A673 (cell line): Measurements from ENCODE around the gene IGF1R. TPM values are rescaled to one million over a fixed set of nuclear protein-coding genes. Genes with fewer than 3 reads are reported as not detected.

Experiments
- BruUV-seq: library from RNA; stranded (reverse); fragments of 400-500 nt; replicated peaks from 2 replicates; lab custom pipeline; 2021; lab: Mats Ljungman, UMichigan
- CTCF ChIA-PET: fragments of 300-600 bp; sonication (Branson Sonifier 250); formaldehyde crosslinking; loops from one replicate; lab custom pipeline; 2022; ENCODE audit warnings: antibody characterized with exemption; lab: Charles Lee
- POLR2A ChIA-PET: fragments of 300-600 bp; sonication (Branson Sonifier 250); formaldehyde crosslinking; loops from one replicate; lab custom pipeline; 2022; ENCODE audit warnings: antibody characterized with exemption; ENCODE audit not compliant: low non-redundant PET; lab: Charles Lee
- DNase-seq: peaks from one replicate; pipeline ENCODE4 v3.0.0-alpha.2; 2015; ENCODE audit warnings: low spot score
- H3K27ac ChIP-seq: fragments of 200-600 bp; sonication (generic); 2 replicates; pipeline ENCODE4 v1.5.1; 2016; ENCODE audit warnings: mixed run types, low read depth, mild to moderate bottlenecking, mixed read lengths, antibody characterized with exemption, low read length; ENCODE audit not compliant: poor library complexity, severe bottlenecking
- H3K27me3 ChIP-seq: fragments of 200-600 bp; sonication (generic); replicated peaks from 2 replicates; pipeline ENCODE4 v1.6.1; 2017; ENCODE audit warnings: mixed run types, low read depth, mild to moderate bottlenecking, mixed read lengths, antibody characterized with exemption, low read length; ENCODE audit not compliant: insufficient read depth, poor library complexity
- H3K36me3 ChIP-seq: fragments of 200-600 bp; sonication (generic); 2 replicates; pipeline ENCODE4 v1.6.1; 2016; ENCODE audit warnings: mixed run types, mild to moderate bottlenecking, mixed read lengths, antibody characterized with exemption, low read length; ENCODE audit not compliant: insufficient read depth, poor library complexity, severe bottlenecking
- H3K4me1 ChIP-seq: fragments of 200-600 bp; sonication (generic); 2 replicates; pipeline ENCODE4 v1.6.1; 2017; ENCODE audit warnings: mixed run types, mild to moderate bottlenecking, mixed read lengths, antibody characterized with exemption, low read length; ENCODE audit not compliant: insufficient read depth, poor library complexity, severe bottlenecking
- H3K4me3 ChIP-seq: fragments of 200-600 bp; sonication (generic); 2 replicates; pipeline ENCODE4 v1.5.1; 2016; ENCODE audit warnings: low read depth, mixed run types, mild to moderate bottlenecking, mixed read lengths, low read length; ENCODE audit not compliant: poor library complexity, severe bottlenecking
- H3K9me3 ChIP-seq: fragments of 200-600 bp; sonication (generic); 2 replicates; pipeline ENCODE4 v1.6.1; 2016; ENCODE audit warnings: mixed run types, low read depth, mild to moderate bottlenecking, mixed read lengths, antibody characterized with exemption, low read length; ENCODE audit not compliant: poor library complexity, severe bottlenecking
- CTCF ChIP-seq: fragments of 300-800, 200-600 bp; sonication (generic); conservative IDR thresholded peaks from 2 replicates; pipeline ENCODE4 v1.5.1; 2017; ENCODE audit warnings: low read depth, mild to moderate bottlenecking, antibody characterized with exemption, low read length, moderate library complexity, mixed read lengths
- EZH2 ChIP-seq: fragments of 200-600 bp; sonication (generic); IDR thresholded peaks from 2 replicates; pipeline ENCODE4 v1.6.1; 2017; ENCODE audit warnings: borderline replicate concordance, low read depth, mild to moderate bottlenecking, mixed read lengths, antibody characterized with exemption, low read length; ENCODE audit not compliant: poor library complexity, severe bottlenecking
- intact Hi-C: fragments of 100-400 bp; cut with micrococcal nuclease; formaldehyde crosslinking; loops from one replicate; pipeline ENCODE4 v1.10.0; 2022; ENCODE audit not compliant: unreplicated experiment
- total RNA-seq: library from RNA; stranded (reverse); gene quantifications from 2 replicates; pipeline ENCODE4 v1.2.3, GENCODE V29; 2021

Gene IGF1R
- total RNA-seq, 1 experiment from 2014 or later: 34.9 TPM

GRCh38 chr15:98994892-98995291 lies 346.6 kb downstream of the IGF1R start:
- Histone ChIP-seq H3K9me3 (no peaks in the 10 kb centered on the region), H3K36me3 (no peaks in the 10 kb centered on the region), H3K4me1 (no peaks in the 10 kb centered on the region), H3K4me3 (no peak overlapping the region), H3K27ac (no peak overlapping the region), H3K27me3 (no peaks in the 10 kb centered on the region)
- BruUV-seq: no TSS peak
- POLR2A ChIA-PET: no interaction called here
- CTCF ChIA-PET: no interaction called here
- intact Hi-C loops: no loop called here
- TF ChIP-seq EZH2: no peak
- no peak for TF ChIP-seq CTCF
- DNase-seq: no peak

- Histone ChIP-seq H3K9me3 (no peaks in the 10 kb centered on the region), H3K36me3 (no peaks in the 10 kb centered on the region), H3K27ac (no peak overlapping the region), H3K4me1 (no peaks in the 10 kb centered on the region), H3K4me3 (no peak overlapping the region), H3K27me3 (no peaks in the 10 kb centered on the region)
- ChIA-PET POLR2A (no interaction called here), CTCF (no interaction called here)
- intact Hi-C loops: no loop called here
- TF ChIP-seq EZH2 (no peak), CTCF (no peak)
- no peak for DNase-seq
- no TSS peak for BruUV-seq
These were observed 347.8 kb downstream of the IGF1R start for GRCh38 chr15:98996169-98996568.

- CTCF ChIA-PET: no interaction called here
- no peaks in the 10 kb centered on the region for H3K9me3 ChIP-seq
- DNase-seq: no peak
- intact Hi-C loops: no loop called here
- TF ChIP-seq CTCF: no peak
- no peak for TF ChIP-seq EZH2
- no peaks in the 10 kb centered on the region for H3K4me1 ChIP-seq
- BruUV-seq: no TSS peak
- no peak overlapping the region for H3K27ac ChIP-seq
- no peaks in the 10 kb centered on the region for H3K27me3 ChIP-seq
- POLR2A ChIA-PET: no interaction called here
- H3K4me3 ChIP-seq: no peak overlapping the region
- no peaks in the 10 kb centered on the region for H3K36me3 ChIP-seq
These were observed 348.3 kb downstream of the IGF1R start for GRCh38 chr15:98996624-98997023.
